Activated CD8-positive, alpha-beta T cell treated with anti-CD3 and anti-CD28 coated beads for 36 hours (primary cell): ENCODE data around the gene TTI1. TPM values are rescaled to one million over a fixed set of nuclear protein-coding genes. Genes with fewer than 3 reads are reported as not detected.

ENCODE experiments used
- ATAC-seq: fragments of 200-7000 bp; cut with Tn5 transposase; one replicate; pipeline ENCODE4 v1.10.0; 2021; ENCODE audit warnings: mild to moderate bottlenecking, moderate library complexity
- CTCF ChIA-PET: fragments of 350-600 bp; sonication (Branson Sonifier 250); formaldehyde crosslinking; loops from one replicate; lab custom pipeline; 2021; ENCODE audit warnings: antibody characterized with exemption; lab: Charles Lee
- POLR2A ChIA-PET: fragments of 350-600 bp; sonication (Branson Sonifier 250); formaldehyde crosslinking; loops from one replicate; lab custom pipeline; 2021; ENCODE audit warnings: antibody characterized with exemption; lab: Charles Lee
- DNase-seq: peaks from one replicate; pipeline ENCODE4 v3.0.0-alpha.2; 2020
- H3K27ac Mint-ChIP-seq: one replicate; pipeline ENCODE4 v1.8.0; 2021; ENCODE audit warnings: mild to moderate bottlenecking, mixed read lengths
- H3K27me3 Mint-ChIP-seq: one replicate; pipeline ENCODE4 v1.8.0; 2021; ENCODE audit warnings: mixed read lengths
- H3K36me3 Mint-ChIP-seq: one replicate; pipeline ENCODE4 v1.8.0; 2021; ENCODE audit warnings: low read depth, mixed read lengths
- H3K4me1 Mint-ChIP-seq: one replicate; pipeline ENCODE4 v1.8.0; 2021; ENCODE audit warnings: low read depth, mixed read lengths
- H3K4me3 Mint-ChIP-seq: one replicate; pipeline ENCODE4 v1.8.0; 2021; ENCODE audit warnings: mild to moderate bottlenecking, moderate library complexity, mixed read lengths
- H3K9me3 Mint-ChIP-seq: one replicate; pipeline ENCODE4 v1.8.0; 2021; ENCODE audit warnings: mixed read lengths
- CTCF ChIP-seq: fragments of 200-600 bp; IDR thresholded peaks from one replicate; pipeline ENCODE4 v1.8.0; 2022; ENCODE audit warnings: antibody characterized with exemption, mild to moderate bottlenecking
- intact Hi-C: fragments of 100-400 bp; cut with micrococcal nuclease; formaldehyde crosslinking; loops from one replicate; pipeline ENCODE4 v1.10.0; 2022
- total RNA-seq, 2 experiments: library from RNA; stranded (reverse); gene quantifications; one replicate each; pipeline ENCODE4 v1.2.3, GENCODE V29; 2021

Gene TTI1
- total RNA-seq, 2 experiments from 2014 or later = 34.1 to 39.7 TPM

GRCh38 chr20:37995856-37996605 lies 37.2 kb downstream of the TTI1 start:
- intact Hi-C loops = loop anchor here (10.0 kb wide), 1 partner anchor 431 kb away; no protein-coding TSS in a partner anchor
- Mint-ChIP-seq H3K4me1 (peaks cover 10% of the 10 kb centered on the region), H3K9me3 (no peaks in the 10 kb centered on the region), H3K36me3 (peaks cover 54% of the 10 kb centered on the region), H3K27me3 (no peaks in the 10 kb centered on the region), H3K27ac (no peak overlapping the region), H3K4me3 (no peak overlapping the region)
- no peak for TF ChIP-seq CTCF
- CTCF ChIA-PET = interaction anchor here (0.9 to 1.9 kb wide), 2 partner anchors 114 to 432 kb away, joined by 3 to 6 read pairs; no protein-coding TSS in a partner anchor
- DNase-seq (no peak), ATAC-seq (no peak)
- POLR2A ChIA-PET = no interaction called here

GRCh38 chr20:37994512-37994911 lies 38.7 kb downstream of the TTI1 start:
- peaks cover 56% of the 10 kb centered on the region for H3K36me3 Mint-ChIP-seq
- ChIA-PET CTCF (interaction anchor here (0.9 to 1.9 kb wide), 4 partner anchors 11 to 430 kb away, joined by 3 to 6 read pairs (median 3); no protein-coding TSS in a partner anchor), POLR2A (interaction anchor here (1.2 kb wide), 1 partner anchor 40 kb away, joined by 4 read pairs; the partner anchor contains the start of gene RPRD1B)
- no peaks in the 10 kb centered on the region for H3K9me3 Mint-ChIP-seq
- H3K27me3 Mint-ChIP-seq = no peaks in the 10 kb centered on the region
- ATAC-seq = no peak
- peaks cover 18% of the 10 kb centered on the region for H3K4me1 Mint-ChIP-seq
- no peak for DNase-seq
- no peak overlapping the region for H3K4me3 Mint-ChIP-seq
- intact Hi-C loops = loop anchor here (10.0 kb wide), 1 partner anchor 430 kb away; no protein-coding TSS in a partner anchor
- no peak overlapping the region for H3K27ac Mint-ChIP-seq
- no peak for TF ChIP-seq CTCF

GRCh38 chr20:37992802-37993409 lies 40.4 kb downstream of the TTI1 start:
- peak; percentile 77 for TF ChIP-seq CTCF
- no peak overlapping the region for H3K27ac Mint-ChIP-seq
- intact Hi-C loops = loop anchor here (10.0 kb wide), 1 partner anchor 428 kb away; no protein-coding TSS in a partner anchor
- no peaks in the 10 kb centered on the region for H3K9me3 Mint-ChIP-seq
- CTCF ChIA-PET = interaction anchor here (0.8 to 2.2 kb wide), 6 partner anchors 15 to 429 kb away, joined by 3 to 5 read pairs (median 4); no protein-coding TSS in a partner anchor
- POLR2A ChIA-PET = no interaction called here
- peak; percentile 39 for DNase-seq
- H3K36me3 Mint-ChIP-seq = peaks cover 55% of the 10 kb centered on the region
- ATAC-seq = no peak
- no peak overlapping the region for H3K4me3 Mint-ChIP-seq
- H3K27me3 Mint-ChIP-seq = no peaks in the 10 kb centered on the region
- peaks cover 18% of the 10 kb centered on the region for H3K4me1 Mint-ChIP-seq

- Mint-ChIP-seq H3K9me3 (no peaks in the 10 kb centered on the region), H3K36me3 (peaks cover 48% of the 10 kb centered on the region), H3K4me3 (no peak overlapping the region), H3K27me3 (no peaks in the 10 kb centered on the region), H3K27ac (no peak overlapping the region), H3K4me1 (peaks cover 18% of the 10 kb centered on the region)
- intact Hi-C loops = loop anchor here (10.0 kb wide), 1 partner anchor 427 kb away; no protein-coding TSS in a partner anchor
- ChIA-PET POLR2A (no interaction called here), CTCF (interaction anchor here (0.8 to 2.2 kb wide), 5 partner anchors 17 to 428 kb away, joined by 4 to 5 read pairs (median 5); no protein-coding TSS in a partner anchor)
- DNase-seq = no peak
- no peak for TF ChIP-seq CTCF
- ATAC-seq = no peak
Measured at GRCh38 chr20:37991908-37992307, 41.3 kb downstream of the TTI1 start.
